Ovary (tissue), 9 donors: ENCODE data around the gene CEACAM8. TPM values are rescaled to one million over a fixed set of nuclear protein-coding genes. Genes with fewer than 3 reads are reported as not detected.

Experiments used
- DNase-seq, 5 donors: peaks; one replicate each; pipeline ENCODE4 v3.0.0-alpha.2; 2019 to 2020
- H3K27ac ChIP-seq, 2 donors: fragments of 200-600 bp; one replicate each; pipeline versions ENCODE4 v1.5.1 to v1.8.0; 2019 to 2022
- H3K27me3 ChIP-seq: fragments of 200-600 bp; one replicate; pipeline ENCODE4 v1.8.0; 2022
- H3K36me3 ChIP-seq: fragments of 200-600 bp; sonication (generic); one replicate; pipeline ENCODE4 v1.5.1; 2019
- H3K4me1 ChIP-seq: one replicate; pipeline ENCODE4 v1.8.1; 2013; ENCODE audit warnings: mild to moderate bottlenecking, moderate library complexity; ENCODE audit not compliant: insufficient read depth
- H3K4me3 ChIP-seq: fragments of 200-600 bp; sonication (generic); one replicate; pipeline ENCODE4 v1.5.1; 2017
- H3K9me3 ChIP-seq, 2 donors: fragments of 200-600 bp in 1 of 2; sonication (generic) in 1 of 2; one replicate each; pipeline versions ENCODE4 v1.5.1 to v1.8.1; 2013 to 2019; ENCODE audit warnings: mild to moderate bottlenecking in 1 of 2, moderate library complexity in 1 of 2
- EP300 ChIP-seq: sonication (generic); formaldehyde crosslinking; IDR thresholded peaks from one replicate; pipeline ENCODE4 v1.6.1; 2017; ENCODE audit warnings: antibody characterized with exemption
- POLR2A ChIP-seq: fragments of 450-650 bp; IDR thresholded peaks from one replicate; pipeline ENCODE4 v1.6.1; 2017; ENCODE audit warnings: antibody characterized with exemption, mild to moderate bottlenecking, moderate library complexity
- WGBS, 3 donors: extraction: QIAGEN DNeasy Blood & Tissue Kit in 1 of 3; methylation state at CpG; one replicate each; pipeline versions ENCODE4 v1.1.5 to v1.1.7; 2013 to 2017; 5-methylcytosine and 5-hydroxymethylcytosine counted together
- intact Hi-C, 4 donors: fragments of 100-400 bp; cut with DNase I; formaldehyde crosslinking; loops; one replicate each; pipeline versions ENCODE4 v1.11.0 to v1.15.1; 2022 to 2023
- polyA plus RNA-seq, 2 donors: library from polyadenylated mRNA; stranded (reverse); fragments of 200-250 nt in 1 of 2; fragments of 350-450 nt in 1 of 2; fragmentation: Illumina TruSeq in 1 of 2; extraction: RNeasy Lipid Tissue Mini Kit (QIAGEN cat#74804) in 1 of 2; gene quantifications; one replicate each; pipeline ENCODE4 v1.2.3, GENCODE V29; 2013 to 2014
- total RNA-seq, 7 donors: library from RNA; depleted of rRNA in 2 of 7; stranded (reverse); fragments of >200 nt in 2 of 7; fragmentation: NEBNext Ultra II Directional in 3 of 7; extraction: Animal tissue kit (Norgen Biotek cat#: 25700) in 3 of 7; gene quantifications; one replicate each; pipeline versions ENCODE4 v1.1.0 to v1.2.4, GENCODE V29; 2016 to 2023
- TF ChIP-seq, protein P1 (sequence below), 3 donors: fragments of 450-650 bp in 2 of 3; fragments of 200-600 bp in 1 of 3; IDR thresholded peaks; one replicate each; pipeline versions ENCODE4 v1.5.1 to v1.8.0; 2016 to 2022; ENCODE audit warnings: antibody characterized with exemption in 3 of 3, mild to moderate bottlenecking in 1 of 3
- donor health status: DM: no; HTN: no; CAD: no; lungs with moderate emphysema.
- donor health status: DM: no; HTN: no; CAD: no.
- donor health status: Bipolar disorder and iron deficiency.
- donor health status: DM: yes; HTN: yes; CAD: no.
- donor health status: DM: no; HTN: no; CAD: no.
- donor health status: DM: yes; HTN: yes; CAD: no.

Gene CEACAM8
- total and polyA plus RNA-seq, 9 donors: not detected

DNA sequence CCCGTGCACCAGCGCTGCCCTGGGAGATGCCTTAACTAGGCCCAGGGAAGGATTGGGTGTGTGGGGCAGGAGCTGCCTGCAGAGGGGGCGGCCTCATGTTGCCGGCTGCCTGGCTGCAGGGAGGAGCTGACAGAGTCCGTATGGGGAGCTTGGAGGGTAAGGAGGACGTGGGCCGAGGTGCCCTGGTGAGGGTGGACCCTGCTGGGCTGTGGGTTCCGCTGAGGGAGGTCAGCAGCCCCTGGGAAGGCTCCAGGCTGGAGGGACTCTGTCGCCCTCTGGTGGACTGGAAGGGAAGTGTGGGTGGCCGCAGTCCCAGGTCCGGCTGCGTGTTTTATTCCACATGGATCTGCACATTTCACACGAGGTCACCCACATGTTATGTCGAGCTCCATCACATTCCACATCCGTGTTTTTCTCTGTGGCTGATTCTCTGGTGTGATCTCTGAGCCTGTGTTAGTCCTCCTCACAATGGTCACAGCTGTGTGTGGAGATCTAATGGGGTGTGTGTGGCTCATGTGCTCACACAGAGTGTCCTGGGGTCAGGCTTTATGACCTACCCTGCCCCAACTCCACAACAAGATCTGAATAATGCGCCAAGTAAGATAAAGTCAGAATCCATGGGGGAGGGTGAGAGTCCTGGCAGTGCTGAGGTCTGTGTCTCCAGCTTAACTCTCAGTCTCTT, 1.8 kb upstream of the CEACAM8 start:
- no peaks in the 10 kb centered on the region for H3K36me3 ChIP-seq
- no peaks in the 10 kb centered on the region for H3K27me3 ChIP-seq
- TF ChIP-seq, protein P1, sequence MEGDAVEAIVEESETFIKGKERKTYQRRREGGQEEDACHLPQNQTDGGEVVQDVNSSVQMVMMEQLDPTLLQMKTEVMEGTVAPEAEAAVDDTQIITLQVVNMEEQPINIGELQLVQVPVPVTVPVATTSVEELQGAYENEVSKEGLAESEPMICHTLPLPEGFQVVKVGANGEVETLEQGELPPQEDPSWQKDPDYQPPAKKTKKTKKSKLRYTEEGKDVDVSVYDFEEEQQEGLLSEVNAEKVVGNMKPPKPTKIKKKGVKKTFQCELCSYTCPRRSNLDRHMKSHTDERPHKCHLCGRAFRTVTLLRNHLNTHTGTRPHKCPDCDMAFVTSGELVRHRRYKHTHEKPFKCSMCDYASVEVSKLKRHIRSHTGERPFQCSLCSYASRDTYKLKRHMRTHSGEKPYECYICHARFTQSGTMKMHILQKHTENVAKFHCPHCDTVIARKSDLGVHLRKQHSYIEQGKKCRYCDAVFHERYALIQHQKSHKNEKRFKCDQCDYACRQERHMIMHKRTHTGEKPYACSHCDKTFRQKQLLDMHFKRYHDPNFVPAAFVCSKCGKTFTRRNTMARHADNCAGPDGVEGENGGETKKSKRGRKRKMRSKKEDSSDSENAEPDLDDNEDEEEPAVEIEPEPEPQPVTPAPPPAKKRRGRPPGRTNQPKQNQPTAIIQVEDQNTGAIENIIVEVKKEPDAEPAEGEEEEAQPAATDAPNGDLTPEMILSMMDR (IDR thresholded peaks at IDR 0.05): no peak
- TF ChIP-seq EP300: no peak
- no peak for TF ChIP-seq POLR2A
- intact Hi-C loops: no loop called here
- no peak for DNase-seq
- H3K4me1 ChIP-seq: no peaks in the 10 kb centered on the region
- H3K9me3 ChIP-seq: no peaks in the 10 kb centered on the region
- H3K4me3 ChIP-seq: no peak overlapping the region
- H3K27ac ChIP-seq: no peak overlapping the region
- 17 to 19% (median 19%) methylated on average over 16 of the region's 16 CpGs for WGBS, 3 donors

DNA sequence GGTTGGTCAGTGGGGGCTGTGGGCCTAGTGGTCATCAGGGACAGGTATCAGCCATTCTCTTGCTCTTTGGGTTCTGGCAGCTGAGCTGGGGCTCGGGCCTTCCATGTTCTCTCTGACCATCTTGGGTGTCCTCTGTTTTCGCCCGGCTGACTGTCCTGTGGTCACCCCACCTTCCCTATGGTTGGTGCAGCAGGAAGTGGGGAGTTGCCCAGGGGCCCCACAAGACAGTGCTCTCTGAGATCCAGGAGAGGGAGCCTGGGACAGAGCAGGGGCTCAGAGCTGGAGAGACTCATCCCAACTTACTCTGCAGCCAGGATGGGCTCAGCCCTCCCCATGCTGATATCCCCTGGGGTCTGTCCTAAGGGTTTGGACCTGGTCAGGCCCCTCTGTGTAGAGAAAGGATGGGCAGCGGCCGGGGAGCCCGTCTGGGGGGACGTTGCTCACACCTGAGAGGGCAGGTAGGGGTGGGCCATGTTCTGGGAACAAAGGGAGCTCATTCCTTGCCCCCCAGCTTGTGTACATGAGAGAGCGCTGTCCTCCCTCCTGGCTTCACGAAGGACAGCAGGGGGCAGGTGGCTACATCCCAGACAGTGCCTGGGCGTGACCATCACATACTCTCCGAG, 937 bp upstream of the CEACAM8 start:
- TF ChIP-seq, protein P1 (IDR thresholded peaks at IDR 0.05): no peak
- TF ChIP-seq POLR2A: no peak
- no peak overlapping the region for H3K4me3 ChIP-seq
- H3K27ac ChIP-seq: no peak overlapping the region
- no peaks in the 10 kb centered on the region for H3K27me3 ChIP-seq
- H3K36me3 ChIP-seq: no peaks in the 10 kb centered on the region
- no peaks in the 10 kb centered on the region for H3K9me3 ChIP-seq
- no peak for DNase-seq
- intact Hi-C loops: no loop called here
- no peaks in the 10 kb centered on the region for H3K4me1 ChIP-seq
- 76 to 85% (median 78%) methylated on average over 11 of the region's 11 CpGs for WGBS, 3 donors

DNA sequence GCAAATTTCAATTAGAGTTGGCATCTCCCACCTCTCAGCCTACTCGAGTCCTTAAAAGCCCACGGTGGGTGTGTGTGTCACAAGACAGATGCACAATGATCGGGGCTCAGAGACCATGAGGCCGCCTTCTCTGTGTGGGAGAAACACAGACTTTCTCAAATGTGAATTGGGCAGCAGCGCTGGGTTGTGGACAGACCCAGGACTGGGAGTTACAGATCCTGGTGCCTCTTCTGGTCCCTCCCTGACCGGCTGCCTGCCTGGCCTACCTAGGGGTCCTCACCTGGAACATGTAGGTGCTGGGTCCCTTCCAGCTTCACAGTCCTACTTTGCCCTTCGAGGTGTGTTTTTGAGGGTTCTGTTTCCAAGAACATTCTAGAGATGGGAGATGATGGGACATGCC, 4.9 kb downstream of the CEACAM8 start:
- Histone ChIP-seq H3K4me3 (no peak overlapping the region), H3K27ac (no peak overlapping the region), H3K27me3 (no peaks in the 10 kb centered on the region), H3K4me1 (no peaks in the 10 kb centered on the region), H3K9me3 (no peaks in the 10 kb centered on the region), H3K36me3 (no peaks in the 10 kb centered on the region)
- intact Hi-C loops: no loop called here
- TF ChIP-seq, protein P1 (IDR thresholded peaks at IDR 0.05): no peak
- TF ChIP-seq POLR2A (no peak), EP300 (no peak)
- DNase-seq: no peak
- 85 to 86% (median 85%) methylated on average over 7 of the region's 7 CpGs for WGBS, 3 donors

DNA sequence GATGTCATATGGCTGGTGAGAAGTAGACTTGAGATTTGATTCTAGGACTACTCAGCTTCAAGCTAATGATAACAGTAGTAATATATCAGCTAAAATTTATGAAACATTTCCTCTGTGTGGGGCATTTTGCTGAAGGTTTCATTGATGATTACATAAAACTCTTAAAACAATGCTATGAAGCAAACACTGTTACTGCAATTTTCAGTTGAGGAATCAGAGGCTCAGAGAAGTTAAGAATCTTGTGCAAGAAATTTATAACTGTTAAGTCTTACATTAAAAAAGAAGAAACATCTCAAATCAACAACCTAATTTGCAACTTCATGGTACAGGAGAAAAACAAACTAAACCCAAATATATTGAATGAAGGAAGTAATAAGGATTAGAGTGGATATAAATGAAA, 10.3 kb downstream of the CEACAM8 start:
- intact Hi-C loops: no loop called here
- Histone ChIP-seq H3K9me3 (no peaks in the 10 kb centered on the region), H3K36me3 (no peaks in the 10 kb centered on the region), H3K27me3 (no peaks in the 10 kb centered on the region), H3K27ac (no peak overlapping the region), H3K4me3 (no peak overlapping the region), H3K4me1 (no peaks in the 10 kb centered on the region)
- TF ChIP-seq, protein P1 (IDR thresholded peaks at IDR 0.05): no peak
- TF ChIP-seq POLR2A (no peak), EP300 (no peak)
- no peak for DNase-seq
